Thyroid gland (tissue), 4 donors: Measurements from ENCODE around the gene BTNL8. TPM values are rescaled to one million over a fixed set of nuclear protein-coding genes. Genes with fewer than 3 reads are reported as not detected.

Source experiments
- DNase-seq, 2 donors: peaks; one replicate each; pipeline ENCODE4 v3.0.0-alpha.2; 2019
- H3K27ac ChIP-seq, 3 donors: fragments of 200-600 bp; sonication (generic); 1 replicate in 2 of 3; 2 replicates in 1 of 3; pipeline ENCODE4 v1.5.1; 2016 to 2019; ENCODE audit warnings: mild to moderate bottlenecking in 1 of 3, moderate library complexity in 1 of 3
- H3K27me3 ChIP-seq: fragments of 200-600 bp; sonication (generic); one replicate; pipeline ENCODE4 v1.5.1; 2019
- H3K36me3 ChIP-seq, 2 donors: fragments of 200-600 bp; sonication (generic); one replicate each; pipeline ENCODE4 v1.5.1; 2016 to 2019
- H3K4me1 ChIP-seq, 2 donors: fragments of 200-600 bp; sonication (generic); one replicate each; pipeline ENCODE4 v1.5.1; 2017 to 2019
- H3K4me3 ChIP-seq, 3 donors: fragments of 200-600 bp; sonication (generic); replicated peaks in 1 of 3; 1 replicate in 2 of 3; 2 replicates in 1 of 3; pipeline ENCODE4 v1.5.1; 2016; ENCODE audit warnings: mild to moderate bottlenecking in 1 of 3
- H3K9me3 ChIP-seq: fragments of 200-600 bp; sonication (generic); one replicate; pipeline ENCODE4 v1.5.1; 2017
- CTCF ChIP-seq, 6 experiments: fragments of 200-600 bp in 3 of 6; fragments of 450-650 bp in 3 of 6; sonication (generic) in 3 of 6; IDR thresholded peaks; one replicate each; pipeline ENCODE4 v1.5.1; 2016 to 2019; ENCODE audit warnings: antibody characterized with exemption in 6 of 6, mild to moderate bottlenecking in 2 of 6, inconsistent platforms in 1 of 6, moderate library complexity in 1 of 6
- POLR2A ChIP-seq, 2 donors: fragments of 450-650 bp; IDR thresholded peaks; one replicate each; pipeline ENCODE4 v1.6.1; 2017; ENCODE audit warnings: antibody characterized with exemption in 2 of 2, mild to moderate bottlenecking in 2 of 2, moderate library complexity in 1 of 2
- WGBS, 2 donors: methylation state at CpG; one replicate each; pipeline ENCODE4 v1.1.5; 2017; 5-methylcytosine and 5-hydroxymethylcytosine counted together
- intact Hi-C: fragments of 100-400 bp; cut with DNase I; formaldehyde crosslinking; loops from one replicate; pipeline ENCODE4 v1.15.1; 2023
- total RNA-seq, 4 donors: library from RNA; depleted of rRNA; stranded (reverse); fragments of >200 nt; gene quantifications; one replicate each; pipeline ENCODE4 v1.2.3, GENCODE V29; 2016

BTNL8 gene
- total RNA-seq, 4 donors from 2014 or later, result 0.89 to 7.1 (median 2.8) TPM

- Histone ChIP-seq H3K9me3 (no peaks in the 10 kb centered on the region), H3K36me3 (no peaks in the 10 kb centered on the region), H3K27ac (no peak overlapping the region), H3K4me1 (no peaks in the 10 kb centered on the region), H3K27me3 (no peaks in the 10 kb centered on the region), H3K4me3 (no peak overlapping the region)
- 72 to 74% methylated on average over 5 of the region's 5 CpGs for WGBS, 2 donors
- no peak for TF ChIP-seq CTCF (IDR thresholded peaks at IDR 0.05)
- TF ChIP-seq POLR2A (IDR thresholded peaks at IDR 0.05), result no peak
- intact Hi-C loops, result no loop called here
- DNase-seq, result no peak
Measured at GRCh38 chr5:180900178-180900577, 1.2 kb downstream of the BTNL8 start.

GRCh38 chr5:180901319-180902009 is 2.5 kb downstream of the BTNL8 start:
- H3K4me1 ChIP-seq, result no peaks in the 10 kb centered on the region
- intact Hi-C loops, result no loop called here
- no peaks in the 10 kb centered on the region for H3K27me3 ChIP-seq
- TF ChIP-seq POLR2A (IDR thresholded peaks at IDR 0.05) (no peak), CTCF (IDR thresholded peaks at IDR 0.05) (no peak)
- no peak overlapping the region for H3K4me3 ChIP-seq
- no peak for DNase-seq
- no peak overlapping the region for H3K27ac ChIP-seq
- 79 to 84% methylated on average over 7 of the region's 7 CpGs for WGBS, 2 donors
- H3K9me3 ChIP-seq, result no peaks in the 10 kb centered on the region
- no peaks in the 10 kb centered on the region for H3K36me3 ChIP-seq

- no peak overlapping the region for H3K4me3 ChIP-seq
- no peaks in the 10 kb centered on the region for H3K36me3 ChIP-seq
- H3K27ac ChIP-seq, result no peak overlapping the region
- H3K9me3 ChIP-seq, result no peaks in the 10 kb centered on the region
- TF ChIP-seq POLR2A (IDR thresholded peaks at IDR 0.05) (no peak), CTCF (IDR thresholded peaks at IDR 0.05) (no peak)
- no peaks in the 10 kb centered on the region for H3K27me3 ChIP-seq
- no peaks in the 10 kb centered on the region for H3K4me1 ChIP-seq
- intact Hi-C loops, result no loop called here
- WGBS, 2 donors, result 92 to 93% methylated on average over 8 to 9 of the region's 9 CpGs
- DNase-seq, result no peak
Measured at GRCh38 chr5:180908400-180908799, 9.4 kb downstream of the BTNL8 start.

GRCh38 chr5:180908998-180909731 is 10.2 kb downstream of the BTNL8 start:
- H3K27me3 ChIP-seq, result no peaks in the 10 kb centered on the region
- no peak overlapping the region for H3K4me3 ChIP-seq
- 79 to 86% methylated on average over 9 of the region's 9 CpGs for WGBS, 2 donors

More at GRCh38 chr5:180908998-180909731, 10.2 kb downstream of the BTNL8 start:
- Histone ChIP-seq H3K9me3 (no peaks in the 10 kb centered on the region), H3K36me3 (no peaks in the 10 kb centered on the region), H3K4me1 (peaks cover 3% of the 10 kb centered on the region in 2 donors), H3K27ac (no peak overlapping the region)
- TF ChIP-seq POLR2A (IDR thresholded peaks at IDR 0.05) (no peak), CTCF (IDR thresholded peaks at IDR 0.05) (no peak)
- no peak for DNase-seq
- intact Hi-C loops, result no loop called here
